Stimulated activated naive CD8-positive, alpha-beta T cell treated with anti-CD3 and anti-CD28 coated beads, Interleukin-15, amount 100 ng/mL, for 72 hours (primary cell): ENCODE measurements around the gene ATP7B.

Experiments used
- ATAC-seq: fragments of 150-1000 bp; cut with Tn5 transposase; 2 replicates; pipeline ENCODE4 v1.10.0; 2021; ENCODE audit warnings: mild to moderate bottlenecking, moderate library complexity
- DNase-seq, 2 donors: peaks; one replicate each; pipeline ENCODE4 v3.0.0; 2021 to 2022
- H3K27ac Mint-ChIP-seq, 2 donors: one replicate each; pipeline ENCODE4 v1.8.0; 2022; ENCODE audit warnings: mild to moderate bottlenecking in 2 of 2, mixed read lengths in 2 of 2, moderate library complexity in 2 of 2
- H3K27me3 Mint-ChIP-seq: one replicate; pipeline ENCODE4 v1.8.0; 2022; ENCODE audit warnings: mixed read lengths
- H3K4me1 Mint-ChIP-seq: one replicate; pipeline ENCODE4 v1.8.0; 2022; ENCODE audit warnings: mild to moderate bottlenecking, mixed read lengths
- H3K4me3 Mint-ChIP-seq, 2 donors: one replicate each; pipeline ENCODE4 v1.8.0; 2022; ENCODE audit warnings: mild to moderate bottlenecking in 2 of 2, mixed read lengths in 2 of 2, moderate library complexity in 1 of 2
- H3K9me3 Mint-ChIP-seq, 2 donors: one replicate each; pipeline ENCODE4 v1.8.0; 2022; ENCODE audit warnings: mixed read lengths in 2 of 2

The ATP7B gene

DNA sequence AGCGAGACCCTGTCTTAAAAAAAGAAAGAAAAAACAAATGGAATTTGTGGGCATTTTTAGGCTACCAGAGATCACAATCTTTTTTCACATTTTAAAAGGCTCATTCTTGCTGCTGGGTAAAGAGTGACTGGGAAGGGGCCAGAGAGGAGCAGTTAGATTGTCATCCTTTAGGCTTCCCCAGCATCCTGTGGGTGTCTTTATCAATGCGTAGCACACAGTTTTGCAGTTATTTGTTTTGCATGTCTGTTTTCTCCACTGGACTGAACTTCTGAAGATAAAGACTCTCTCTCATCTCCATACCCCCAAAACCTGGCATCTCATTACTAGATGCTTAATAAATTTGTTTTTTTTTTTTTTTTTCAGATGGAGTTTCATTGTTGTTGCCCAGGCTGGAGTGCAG, 11.1 kb upstream of the ATP7B start:
- no peak for DNase-seq
- H3K4me1 Mint-ChIP-seq: peaks cover 27% of the 10 kb centered on the region
- no peaks in the 10 kb centered on the region for H3K27me3 Mint-ChIP-seq
- H3K27ac Mint-ChIP-seq: no peak overlapping the region
- H3K9me3 Mint-ChIP-seq: peaks cover 18 to 20% of the 10 kb centered on the region in 2 donors
- ATAC-seq: no peak
- no peak overlapping the region for H3K4me3 Mint-ChIP-seq

DNA sequence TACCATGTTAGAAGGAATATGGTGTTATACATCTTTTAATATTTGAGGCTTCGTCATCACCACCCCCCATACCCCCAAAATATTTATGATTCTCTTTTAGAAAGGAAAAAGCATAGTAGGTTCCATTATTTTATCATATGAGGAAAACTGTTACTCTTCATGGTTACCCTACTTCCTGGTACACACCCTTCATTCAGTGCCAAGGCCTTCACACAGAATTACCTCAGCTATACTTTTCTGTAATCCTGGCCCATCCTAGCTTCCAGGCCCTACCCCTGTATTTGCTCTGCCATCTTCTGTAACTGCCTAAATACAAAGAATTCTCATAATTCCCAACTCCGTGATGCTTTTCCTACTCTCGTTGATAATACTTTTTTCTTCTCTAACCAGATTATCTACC, 8.9 kb upstream of the ATP7B start:
- ATAC-seq (no peak), DNase-seq (no peak)
- Mint-ChIP-seq H3K4me1 (peaks cover 23% of the 10 kb centered on the region), H3K27me3 (no peaks in the 10 kb centered on the region), H3K9me3 (peaks cover 0 to under 1% of the 10 kb centered on the region in 2 donors), H3K27ac (no peak overlapping the region), H3K4me3 (no peak overlapping the region)

GRCh38 chr13:52016296-52016695, 5.0 kb upstream of the ATP7B start:
- no peaks in the 10 kb centered on the region for H3K9me3 Mint-ChIP-seq
- peaks cover 24% of the 10 kb centered on the region for H3K4me1 Mint-ChIP-seq
- H3K4me3 Mint-ChIP-seq: no peak overlapping the region
- peak overlapping the region in 1 of 2 donors; percentile 28 for H3K27ac Mint-ChIP-seq
- ATAC-seq (no peak), DNase-seq (no peak)
- peaks cover 3% of the 10 kb centered on the region for H3K27me3 Mint-ChIP-seq

GRCh38 chr13:52012512-52012836, 1.2 kb upstream of the ATP7B start:
- no peak for ATAC-seq
- Mint-ChIP-seq H3K4me3 (peak overlapping the region; percentile 96), H3K9me3 (no peaks in the 10 kb centered on the region), H3K4me1 (peaks cover 25% of the 10 kb centered on the region), H3K27me3 (peaks cover 21% of the 10 kb centered on the region), H3K27ac (peak overlapping the region; percentile 96 to 98)
- no peak for DNase-seq

GRCh38 chr13:52011632-52012511, 622 bp upstream of the ATP7B start, which contains the start of gene ALG11:
Gene ALG11 (plus strand): TSS chr13:52012398. CDS start chr13:52012419, 21 bp downstream.
- Mint-ChIP-seq H3K27ac (peak within 1 kb of the TSS; percentile 96 to 98), H3K4me1 (peaks cover 21% of the 10 kb centered on the region), H3K4me3 (peak within 1 kb of the TSS; percentile 96), H3K27me3 (peaks cover 21% of the 10 kb centered on the region), H3K9me3 (no peaks in the 10 kb centered on the region)
- ATAC-seq: peak; percentile 99
- peak; percentile 100 for DNase-seq

GRCh38 chr13:52009946-52010345, 1.3 kb downstream of the ATP7B start:
- ATAC-seq (no peak), DNase-seq (no peak)
- Mint-ChIP-seq H3K27me3 (peaks cover 21% of the 10 kb centered on the region), H3K4me1 (peaks cover 7% of the 10 kb centered on the region), H3K4me3 (peak overlapping the region in 1 of 2 donors; percentile 11), H3K27ac (no peak overlapping the region), H3K9me3 (no peaks in the 10 kb centered on the region)

DNA sequence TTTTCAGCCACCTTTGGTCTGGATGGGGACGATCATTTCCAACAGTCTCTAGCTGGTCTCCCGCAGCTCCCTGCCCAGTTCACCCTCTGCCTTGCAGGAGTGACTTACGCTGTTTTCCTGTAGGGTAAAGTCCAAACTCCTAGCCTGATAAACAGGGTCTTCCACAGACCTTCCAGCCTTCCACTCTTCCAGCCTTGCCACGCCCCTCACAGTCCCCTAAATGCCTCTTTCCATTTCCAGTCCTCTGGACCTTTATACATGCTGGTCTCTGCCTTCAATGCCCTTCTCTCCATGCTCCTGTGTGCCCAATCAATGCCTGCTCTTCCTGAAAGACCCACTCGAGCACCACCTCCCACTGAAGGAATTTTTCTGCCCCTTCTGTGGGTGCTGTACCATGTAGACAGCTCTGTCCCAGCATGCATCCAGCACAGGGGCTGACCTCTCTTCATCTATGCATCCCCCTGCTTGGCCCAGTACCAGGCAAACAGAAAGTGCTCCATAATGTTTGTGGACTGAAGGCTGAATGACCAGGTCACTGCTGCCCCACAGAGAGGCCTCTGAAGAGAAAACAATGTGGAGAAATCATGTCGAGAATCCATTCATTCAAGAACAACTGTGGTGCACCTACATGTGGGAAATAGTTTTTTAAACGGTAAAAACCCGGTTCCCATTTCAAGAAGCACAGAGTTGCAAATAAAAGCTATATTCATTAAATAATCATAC, 4.6 kb downstream of the ATP7B start:
- H3K4me3 Mint-ChIP-seq: no peak overlapping the region
- H3K4me1 Mint-ChIP-seq: peaks cover 7% of the 10 kb centered on the region
- no peaks in the 10 kb centered on the region for H3K9me3 Mint-ChIP-seq
- no peak for DNase-seq
- no peak for ATAC-seq
- no peak overlapping the region for H3K27ac Mint-ChIP-seq
- H3K27me3 Mint-ChIP-seq: peaks cover 21% of the 10 kb centered on the region

GRCh38 chr13:52005841-52006522, 5.3 kb downstream of the ATP7B start:
- Mint-ChIP-seq H3K27ac (no peak overlapping the region), H3K9me3 (no peaks in the 10 kb centered on the region), H3K4me3 (no peak overlapping the region), H3K27me3 (peaks cover 15% of the 10 kb centered on the region), H3K4me1 (peaks cover 3% of the 10 kb centered on the region)
- no peak for ATAC-seq
- DNase-seq: no peak

DNA sequence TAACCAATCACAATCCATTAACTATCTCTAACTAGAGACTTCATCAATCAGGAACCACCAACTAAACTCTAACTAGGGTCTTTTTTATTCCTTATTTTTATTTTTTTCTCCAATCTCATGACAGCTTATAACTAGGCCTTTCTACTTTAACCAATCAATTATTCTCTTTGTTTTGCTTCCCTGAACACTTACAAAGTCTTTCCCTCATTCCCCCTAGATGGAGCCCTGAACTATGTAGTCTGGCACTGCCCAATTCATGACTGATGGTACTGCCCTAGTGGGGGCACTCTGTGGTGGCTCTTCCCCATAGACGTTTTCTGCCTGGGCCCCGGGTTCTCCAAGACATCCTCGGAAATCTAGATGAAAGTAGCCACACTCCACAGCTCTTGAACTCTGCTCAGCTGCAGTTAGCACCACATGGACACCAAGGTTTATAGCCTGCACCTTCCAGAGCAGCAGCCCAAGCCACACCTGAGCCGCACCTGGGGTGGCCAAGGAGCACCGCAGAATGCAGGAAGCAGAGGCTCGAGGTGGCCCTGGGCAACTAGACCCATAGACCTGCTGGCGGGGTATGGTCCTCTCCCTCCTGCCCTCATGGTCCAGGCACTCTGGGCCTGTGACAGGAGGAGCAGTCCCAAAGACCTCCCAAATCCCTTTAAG, 6.6 kb downstream of the ATP7B start:
- no peak for DNase-seq
- Mint-ChIP-seq H3K9me3 (no peaks in the 10 kb centered on the region), H3K4me1 (no peaks in the 10 kb centered on the region), H3K4me3 (no peak overlapping the region), H3K27me3 (peaks cover 10% of the 10 kb centered on the region), H3K27ac (no peak overlapping the region)
- peak; percentile 50 for ATAC-seq

DNA sequence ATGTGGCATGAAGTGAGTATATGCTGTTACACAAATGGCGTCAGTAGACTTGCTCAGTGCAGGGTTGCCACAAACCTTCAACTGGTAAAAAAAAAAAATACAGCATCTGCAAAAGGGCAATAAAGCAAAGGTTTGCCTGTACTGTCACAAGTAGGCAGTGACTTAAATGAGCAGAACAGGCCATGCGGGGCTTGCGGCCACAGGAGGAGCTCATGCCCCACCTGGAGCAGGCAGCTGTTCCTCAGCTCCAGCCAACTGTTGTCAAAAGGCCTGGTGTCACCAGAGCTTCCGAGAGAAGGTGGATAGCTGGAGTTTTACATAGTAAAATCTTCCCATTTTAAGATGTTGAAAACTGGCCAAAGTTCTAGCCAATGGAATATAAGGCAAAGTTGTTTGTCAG, 7.7 kb downstream of the ATP7B start:
- no peaks in the 10 kb centered on the region for H3K4me1 Mint-ChIP-seq
- ATAC-seq: no peak
- peaks cover 10% of the 10 kb centered on the region for H3K27me3 Mint-ChIP-seq
- no peaks in the 10 kb centered on the region for H3K9me3 Mint-ChIP-seq
- H3K4me3 Mint-ChIP-seq: no peak overlapping the region
- H3K27ac Mint-ChIP-seq: no peak overlapping the region
- no peak for DNase-seq

- no peak for DNase-seq
- Mint-ChIP-seq H3K4me3 (no peak overlapping the region), H3K9me3 (no peaks in the 10 kb centered on the region), H3K27me3 (peaks cover 10% of the 10 kb centered on the region), H3K4me1 (no peaks in the 10 kb centered on the region), H3K27ac (no peak overlapping the region)
- no peak for ATAC-seq
Observed at GRCh38 chr13:52002361-52002760, 8.9 kb downstream of the ATP7B start.

DNA sequence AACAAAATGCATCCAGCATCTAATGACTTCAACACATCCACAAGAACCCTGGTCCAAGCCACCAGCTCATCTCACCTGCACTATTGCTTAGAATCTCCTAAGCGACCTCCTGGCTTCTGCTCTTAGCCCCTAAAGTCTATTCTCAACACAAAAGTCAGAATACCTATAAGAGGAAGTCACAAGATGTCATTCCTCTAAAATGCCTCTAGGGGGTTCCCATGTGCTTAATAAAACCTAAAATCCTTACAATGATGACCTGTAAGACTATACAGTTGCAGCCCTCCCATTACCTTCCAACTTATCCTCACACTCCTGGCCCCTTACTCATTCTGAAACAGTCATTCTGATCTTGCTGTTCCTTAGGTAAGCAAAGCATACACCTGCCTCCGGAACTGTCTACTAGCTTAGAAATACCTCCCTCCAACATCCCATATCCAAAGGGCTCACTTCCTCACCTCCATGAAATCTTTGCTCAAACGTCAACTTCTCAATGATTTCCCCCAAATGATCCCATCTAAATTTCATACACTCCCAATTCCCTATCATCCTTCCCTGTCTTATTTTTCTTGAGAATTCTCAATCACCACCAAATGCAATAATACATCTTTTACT, 10.0 kb downstream of the ATP7B start:
- Mint-ChIP-seq H3K4me3 (no peak overlapping the region), H3K27ac (no peak overlapping the region), H3K9me3 (no peaks in the 10 kb centered on the region), H3K27me3 (peaks cover 10% of the 10 kb centered on the region), H3K4me1 (no peaks in the 10 kb centered on the region)
- ATAC-seq (peak; percentile 78), DNase-seq (no peak)

DNA sequence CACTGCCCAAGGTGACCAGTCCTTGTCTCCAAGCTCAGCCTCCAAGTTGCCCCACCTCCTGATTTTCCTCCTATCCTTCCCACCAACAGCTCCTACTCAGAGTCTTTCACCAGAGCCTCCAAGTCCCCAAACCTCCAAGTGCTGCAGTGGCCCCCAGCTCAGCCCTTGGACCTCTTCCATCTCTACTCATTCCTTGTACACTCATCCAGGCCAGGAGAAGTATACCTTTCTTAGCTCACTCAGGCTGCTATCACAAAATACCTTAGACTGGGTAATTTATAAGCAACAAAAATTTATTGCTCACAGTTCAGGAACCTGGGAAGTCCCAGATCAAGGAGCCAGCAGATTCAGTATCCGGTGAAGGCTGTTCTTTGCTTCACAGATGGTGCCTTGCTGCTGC, 11.3 kb downstream of the ATP7B start:
- ATAC-seq: no peak
- no peak for DNase-seq
- no peaks in the 10 kb centered on the region for H3K9me3 Mint-ChIP-seq
- H3K27me3 Mint-ChIP-seq: peaks cover 10% of the 10 kb centered on the region
- no peak overlapping the region for H3K27ac Mint-ChIP-seq
- no peaks in the 10 kb centered on the region for H3K4me1 Mint-ChIP-seq
- H3K4me3 Mint-ChIP-seq: no peak overlapping the region

DNA sequence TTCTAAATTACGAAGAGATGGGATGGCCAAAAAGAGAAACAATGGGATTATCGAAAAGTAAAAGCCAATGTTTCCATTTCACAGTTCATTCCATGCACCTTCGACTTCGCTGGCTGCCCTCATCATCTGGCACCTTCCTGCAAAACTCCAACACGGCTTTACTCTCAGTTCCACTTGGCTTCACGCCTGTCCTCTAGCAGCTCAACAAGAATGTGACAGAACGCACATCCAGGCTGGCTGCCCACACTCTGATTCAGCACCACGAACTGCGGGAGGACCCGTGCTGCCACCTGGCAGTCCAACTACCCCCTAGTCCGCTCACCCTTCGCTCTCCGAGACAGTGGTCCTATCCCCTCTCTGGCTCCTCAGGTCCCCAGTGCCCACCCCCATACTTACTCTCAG, 11.7 kb downstream of the ATP7B start:
- no peaks in the 10 kb centered on the region for H3K9me3 Mint-ChIP-seq
- H3K4me3 Mint-ChIP-seq: no peak overlapping the region
- H3K27me3 Mint-ChIP-seq: peaks cover 10% of the 10 kb centered on the region
- DNase-seq (no peak), ATAC-seq (no peak)
- H3K4me1 Mint-ChIP-seq: no peaks in the 10 kb centered on the region
- H3K27ac Mint-ChIP-seq: no peak overlapping the region
